Measurements from ENCODE around the gene OPCML. TPM values are rescaled to one million over a fixed set of nuclear protein-coding genes. Genes with fewer than 3 reads are reported as not detected.

The OPCML gene
- total RNA-seq, 1 experiment from 2014 or later = not detected

- Histone ChIP-seq H3K4me1 (no peaks in the 10 kb centered on the region), H3K9me3 (no peaks in the 10 kb centered on the region), H3K27me3 (replicated peaks; ENCODE audit: control insufficient read depth, insufficient read depth, low read length) (no peaks in the 10 kb centered on the region), H3K4me3 (ENCODE audit: low read depth, low read length) (no peak overlapping the region), H3K36me3 (ENCODE audit: control insufficient read depth, insufficient read depth, low read length) (no peaks in the 10 kb centered on the region)
- peaks cover 11% of the 10 kb centered on the region for H3K27me3 Mint-ChIP-seq (ENCODE audit: insufficient read depth, unreplicated experiment)
- no peak for DNase-seq
- H3K9me3 Mint-ChIP-seq (ENCODE audit: unreplicated experiment) = no peaks in the 10 kb centered on the region
- no peaks in the 10 kb centered on the region for H3K36me3 Mint-ChIP-seq (ENCODE audit: insufficient read depth, unreplicated experiment)
- CTCF ChIA-PET = no interaction called here
- POLR2A ChIA-PET = no interaction called here
- no peak overlapping the region for H3K27ac Mint-ChIP-seq (ENCODE audit: unreplicated experiment)
- no TSS peak for BruUV-seq (replicated peaks)
- no peak overlapping the region for H3K4me3 Mint-ChIP-seq (ENCODE audit: unreplicated experiment)
- intact Hi-C loops (cut with micrococcal nuclease; ENCODE audit: unreplicated experiment) = no loop called here
- H3K4me1 Mint-ChIP-seq (ENCODE audit: low read depth, unreplicated experiment) = no peaks in the 10 kb centered on the region
- no peak for TF ChIP-seq CTCF (IDR thresholded peaks at IDR 0.05; ENCODE audit: insufficient read depth in 1 of 2, low read depth in 1 of 2, low read length in 1 of 2, severe bottlenecking in 1 of 2, unreplicated experiment in 1 of 2)
Measured at GRCh38 chr11:133360860-133361688, 171.2 kb downstream of the OPCML start.

DNA sequence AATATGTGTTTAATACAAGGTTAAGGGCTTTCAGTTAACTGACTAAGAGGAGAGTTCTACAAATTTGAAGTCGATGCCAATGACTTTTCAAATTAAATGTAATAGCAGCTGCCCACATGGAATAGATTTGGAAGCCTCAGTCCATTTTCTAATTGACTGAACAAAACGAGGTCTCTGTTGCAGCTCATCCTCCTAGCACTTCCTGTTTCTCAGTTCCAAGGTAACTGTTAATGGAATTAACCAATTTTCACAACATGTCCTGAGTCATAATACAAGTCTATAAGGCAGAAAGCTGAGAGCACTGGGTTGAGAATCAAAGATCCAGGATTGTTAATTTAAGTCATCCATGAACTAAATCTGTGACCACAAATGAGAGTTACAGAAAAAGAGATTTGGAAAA, 177.2 kb downstream of the OPCML start:
- Histone ChIP-seq H3K36me3 (ENCODE audit: control insufficient read depth, insufficient read depth, low read length) (no peaks in the 10 kb centered on the region), H3K4me1 (no peaks in the 10 kb centered on the region), H3K9me3 (peaks cover 8% of the 10 kb centered on the region), H3K4me3 (ENCODE audit: low read depth, low read length) (no peak overlapping the region), H3K27me3 (replicated peaks; ENCODE audit: control insufficient read depth, insufficient read depth, low read length) (no peaks in the 10 kb centered on the region)
- POLR2A ChIA-PET = no interaction called here
- no peak for TF ChIP-seq CTCF (IDR thresholded peaks at IDR 0.05; ENCODE audit: insufficient read depth in 1 of 2, low read depth in 1 of 2, low read length in 1 of 2, severe bottlenecking in 1 of 2, unreplicated experiment in 1 of 2)
- Mint-ChIP-seq H3K27me3 (ENCODE audit: insufficient read depth, unreplicated experiment) (peaks cover 9% of the 10 kb centered on the region), H3K4me3 (ENCODE audit: unreplicated experiment) (no peak overlapping the region), H3K27ac (ENCODE audit: unreplicated experiment) (no peak overlapping the region), H3K9me3 (ENCODE audit: unreplicated experiment) (peaks cover 16% of the 10 kb centered on the region), H3K36me3 (ENCODE audit: insufficient read depth, unreplicated experiment) (no peaks in the 10 kb centered on the region), H3K4me1 (ENCODE audit: low read depth, unreplicated experiment) (no peaks in the 10 kb centered on the region)
- CTCF ChIA-PET = no interaction called here
- no peak for DNase-seq
- BruUV-seq (replicated peaks) = no TSS peak
- intact Hi-C loops (cut with micrococcal nuclease; ENCODE audit: unreplicated experiment) = no loop called here

DNA sequence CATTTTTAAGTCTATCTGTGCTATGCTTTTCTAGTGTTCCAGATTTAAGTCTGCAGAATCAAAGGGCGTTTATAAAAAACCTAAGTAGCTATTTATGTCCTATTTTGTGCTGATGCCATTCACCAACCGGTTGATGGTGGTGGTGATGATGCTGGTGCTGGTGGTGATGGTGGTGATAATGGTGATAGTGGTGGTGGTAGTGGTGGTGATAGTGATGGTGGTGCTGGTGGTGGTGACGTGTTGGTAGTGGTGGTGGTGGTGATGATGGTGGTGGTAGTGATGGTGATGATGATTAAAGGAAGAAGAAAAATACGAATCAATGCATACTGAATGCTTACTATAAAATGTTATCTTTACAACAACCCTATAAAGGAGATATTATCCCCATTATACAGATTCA, 178.2 kb downstream of the OPCML start:
- Mint-ChIP-seq H3K36me3 (ENCODE audit: insufficient read depth, unreplicated experiment) (no peaks in the 10 kb centered on the region), H3K27ac (ENCODE audit: unreplicated experiment) (no peak overlapping the region), H3K9me3 (ENCODE audit: unreplicated experiment) (peaks cover 16% of the 10 kb centered on the region), H3K4me3 (ENCODE audit: unreplicated experiment) (no peak overlapping the region), H3K27me3 (ENCODE audit: insufficient read depth, unreplicated experiment) (peaks cover 9% of the 10 kb centered on the region), H3K4me1 (ENCODE audit: low read depth, unreplicated experiment) (no peaks in the 10 kb centered on the region)
- no TSS peak for BruUV-seq (replicated peaks)
- CTCF ChIA-PET = no interaction called here
- no peaks in the 10 kb centered on the region for H3K4me1 ChIP-seq
- H3K36me3 ChIP-seq (ENCODE audit: control insufficient read depth, insufficient read depth, low read length) = no peaks in the 10 kb centered on the region
- TF ChIP-seq CTCF (IDR thresholded peaks at IDR 0.05; ENCODE audit: insufficient read depth in 1 of 2, low read depth in 1 of 2, low read length in 1 of 2, severe bottlenecking in 1 of 2, unreplicated experiment in 1 of 2) = no peak
- no peaks in the 10 kb centered on the region for H3K27me3 ChIP-seq (replicated peaks; ENCODE audit: control insufficient read depth, insufficient read depth, low read length)
- peaks cover 8% of the 10 kb centered on the region for H3K9me3 ChIP-seq
- intact Hi-C loops (cut with micrococcal nuclease; ENCODE audit: unreplicated experiment) = no loop called here
- POLR2A ChIA-PET = no interaction called here
- no peak for DNase-seq
- no peak overlapping the region for H3K4me3 ChIP-seq (ENCODE audit: low read depth, low read length)
